Neuronal stem cell (in vitro differentiated cells): ENCODE measurements around the gene GADD45B.

Source experiments
- DNase-seq: peaks from one replicate; pipeline ENCODE4 v3.0.0-alpha.2; 2013; ENCODE audit warnings: low spot score
- H2AFZ ChIP-seq: one replicate; pipeline ENCODE4 v1.6.1; 2013; ENCODE audit warnings: mild to moderate bottlenecking, low read length, inconsistent platforms
- H2AK5ac ChIP-seq: 2 replicates; pipeline ENCODE4 v1.6.1; 2013; ENCODE audit warnings: low read depth, mild to moderate bottlenecking, inconsistent platforms, low read length, moderate library complexity, mixed read lengths
- H2BK120ac ChIP-seq: 2 replicates; pipeline ENCODE4 v1.6.1; 2013; ENCODE audit warnings: low read depth, mild to moderate bottlenecking, inconsistent platforms, low read length, moderate library complexity, mixed read lengths
- H2BK12ac ChIP-seq: one replicate; pipeline ENCODE4 v1.6.1; 2013; ENCODE audit warnings: low read length, inconsistent platforms
- H2BK15ac ChIP-seq: 2 replicates; pipeline ENCODE4 v1.6.1; 2013; ENCODE audit warnings: mild to moderate bottlenecking, low read length, inconsistent platforms, mixed read lengths
- H2BK5ac ChIP-seq: one replicate; pipeline ENCODE4 v1.6.1; 2013; ENCODE audit warnings: inconsistent platforms, mild to moderate bottlenecking, low read length, moderate library complexity
- H3K14ac ChIP-seq: one replicate; pipeline ENCODE4 v1.6.1; 2013; ENCODE audit warnings: low read length, inconsistent platforms
- H3K18ac ChIP-seq: 2 replicates; pipeline ENCODE4 v1.6.1; 2013; ENCODE audit warnings: low read length, inconsistent platforms
- H3K23ac ChIP-seq: 2 replicates; pipeline ENCODE4 v1.6.1; 2013; ENCODE audit warnings: low read depth, mild to moderate bottlenecking, mixed read lengths, low read length, inconsistent platforms; ENCODE audit not compliant: poor library complexity
- H3K27ac ChIP-seq: replicated peaks from 3 replicates; pipeline ENCODE4 v1.5.1; 2013; ENCODE audit warnings: low read length, inconsistent platforms
- H3K27me3 ChIP-seq, 3 experiments: 2 replicates each; pipeline ENCODE4 v1.6.1; 2013; ENCODE audit warnings: low read length in 3 of 3, mild to moderate bottlenecking in 2 of 3, inconsistent platforms in 1 of 3, low read depth in 1 of 3, mixed read lengths in 1 of 3, moderate library complexity in 1 of 3; ENCODE audit not compliant: control insufficient read depth in 3 of 3, insufficient read depth in 3 of 3
- H3K36me3 ChIP-seq, 2 donors: replicated peaks in 1 of 2; 2 replicates each; pipeline ENCODE4 v1.6.1; 2013; ENCODE audit warnings: low read length in 2 of 2; ENCODE audit not compliant: control insufficient read depth in 2 of 2, insufficient read depth in 2 of 2
- H3K4ac ChIP-seq: 2 replicates; pipeline ENCODE4 v1.6.1; 2013; ENCODE audit warnings: inconsistent platforms, mild to moderate bottlenecking, low read length, moderate library complexity
- H3K4me1 ChIP-seq, 2 donors: 1 replicate in 1 of 2; 2 replicates in 1 of 2; pipeline ENCODE4 v1.6.1; 2013; ENCODE audit warnings: low read length in 2 of 2, low read depth in 1 of 2; ENCODE audit not compliant: control insufficient read depth in 2 of 2, insufficient read depth in 1 of 2
- H3K4me2 ChIP-seq: one replicate; pipeline ENCODE4 v1.6.1; 2013; ENCODE audit warnings: mild to moderate bottlenecking, low read length, inconsistent platforms; ENCODE audit not compliant: insufficient read depth, poor library complexity, severe bottlenecking
- H3K4me3 ChIP-seq, 2 donors: 2 replicates each; pipeline ENCODE4 v1.5.1; 2013; ENCODE audit warnings: low read length in 2 of 2, mild to moderate bottlenecking in 2 of 2, inconsistent platforms in 1 of 2, moderate library complexity in 1 of 2
- H3K79me1 ChIP-seq: one replicate; pipeline ENCODE4 v1.6.1; 2013; ENCODE audit warnings: low read depth, mild to moderate bottlenecking, inconsistent platforms, low read length, moderate library complexity
- H3K9ac ChIP-seq: one replicate; pipeline ENCODE4 v1.6.1; 2013; ENCODE audit warnings: mild to moderate bottlenecking, low read depth, low read length, inconsistent platforms; ENCODE audit not compliant: poor library complexity
- H3K9me3 ChIP-seq, 2 donors: replicated peaks in 1 of 2; 2 replicates each; pipeline versions ENCODE3 to v1.6.1; 2013; ENCODE audit warnings: low read length in 2 of 2, mild to moderate bottlenecking in 2 of 2, inconsistent platforms in 1 of 2, low read depth in 1 of 2, mixed read lengths in 1 of 2, moderate library complexity in 1 of 2; ENCODE audit not compliant: control insufficient read depth in 2 of 2, insufficient read depth in 1 of 2
- H4K8ac ChIP-seq: one replicate; pipeline ENCODE4 v1.6.1; 2013; ENCODE audit warnings: low read depth, mild to moderate bottlenecking, inconsistent platforms, low read length, moderate library complexity
- H4K91ac ChIP-seq: one replicate; pipeline ENCODE4 v1.6.1; 2013; ENCODE audit warnings: low read length, low read depth, mild to moderate bottlenecking, inconsistent platforms; ENCODE audit not compliant: poor library complexity
- WGBS, 2 donors: extraction: QIAGEN DNeasy Blood & Tissue Kit; methylation state at CpG; one replicate each; pipeline ENCODE4 v1.1.7; 2013; ENCODE audit warnings: missing lambda C conversion rate in 2 of 2, mixed read lengths in 1 of 2; ENCODE audit not compliant: insufficient read length in 2 of 2, insufficient replicate concordance in 1 of 2; ENCODE audit errors: extremely low coverage in 2 of 2; 5-methylcytosine and 5-hydroxymethylcytosine counted together

Gene GADD45B

GRCh38 chr19:2431318-2432055, 44.4 kb upstream of the GADD45B start:
- Histone ChIP-seq H2AFZ (no peak overlapping the region), H3K27ac (no peak overlapping the region), H3K4me3 (no peak overlapping the region), H3K4me1 (peaks cover 8 to 10% of the 10 kb centered on the region in 2 donors), H2BK120ac (no peak overlapping the region), H2BK5ac (no peak overlapping the region), H3K4me2 (no peak overlapping the region), H3K18ac (no peak overlapping the region), H3K14ac (no peak overlapping the region), H2BK15ac (no peak overlapping the region), H4K8ac (peak overlapping the region; percentile 43), H3K9ac (peak overlapping the region; percentile 70), H2BK12ac (no peak overlapping the region), H3K27me3 (no peaks in the 10 kb centered on the region), H4K91ac (no peak overlapping the region), H2AK5ac (no peak overlapping the region), H3K79me1 (peaks cover 14% of the 10 kb centered on the region), H3K4ac (no peak overlapping the region), H3K36me3 (peaks cover 42 to 63% of the 10 kb centered on the region in 2 donors), H3K9me3 (no peaks in the 10 kb centered on the region), H3K23ac (peak overlapping the region; percentile 20)
- no peak for DNase-seq
- no CpG with 5 or more reads among the region's 37 CpGs for WGBS, 2 donors

- no peaks in the 10 kb centered on the region for H3K27me3 ChIP-seq
- H2BK12ac ChIP-seq = no peak overlapping the region
- no peak overlapping the region for H2BK120ac ChIP-seq
- no peak overlapping the region for H2BK15ac ChIP-seq
- no peak overlapping the region for H3K27ac ChIP-seq
- peaks cover 45 to 66% of the 10 kb centered on the region in 2 donors for H3K36me3 ChIP-seq
- H2AK5ac ChIP-seq = no peak overlapping the region
- DNase-seq = no peak
- H2BK5ac ChIP-seq = no peak overlapping the region
- no peak overlapping the region for H3K4me3 ChIP-seq
- H3K9ac ChIP-seq = no peak overlapping the region
- no peak overlapping the region for H2AFZ ChIP-seq
- no peak overlapping the region for H3K23ac ChIP-seq
- no peaks in the 10 kb centered on the region for H3K9me3 ChIP-seq
- peaks cover 3 to 7% of the 10 kb centered on the region in 2 donors for H3K4me1 ChIP-seq
- peaks cover 13% of the 10 kb centered on the region for H3K79me1 ChIP-seq
- H3K4me2 ChIP-seq = no peak overlapping the region
- no peak overlapping the region for H4K8ac ChIP-seq
- no peak overlapping the region for H4K91ac ChIP-seq
- no peak overlapping the region for H3K4ac ChIP-seq
- no peak overlapping the region for H3K18ac ChIP-seq
- H3K14ac ChIP-seq = no peak overlapping the region
- no CpG with 5 or more reads among the region's 25 CpGs for WGBS, 2 donors
Observed at GRCh38 chr19:2432131-2432848, 43.6 kb upstream of the GADD45B start.

- H2BK5ac ChIP-seq = no peak overlapping the region
- H3K36me3 ChIP-seq = peaks cover 59 to 80% of the 10 kb centered on the region in 2 donors
- H3K4me3 ChIP-seq = no peak overlapping the region
- no peaks in the 10 kb centered on the region for H3K27me3 ChIP-seq
- peak overlapping the region; percentile 65 for H3K23ac ChIP-seq
- H3K18ac ChIP-seq = no peak overlapping the region
- H2BK12ac ChIP-seq = no peak overlapping the region
- H3K9ac ChIP-seq = no peak overlapping the region
- no peak overlapping the region for H2BK120ac ChIP-seq
- H2AK5ac ChIP-seq = no peak overlapping the region
- H3K79me1 ChIP-seq = peaks cover 19% of the 10 kb centered on the region
- H3K27ac ChIP-seq = no peak overlapping the region
- DNase-seq = no peak
- H4K91ac ChIP-seq = no peak overlapping the region
- H3K9me3 ChIP-seq = no peaks in the 10 kb centered on the region
- no peak overlapping the region for H4K8ac ChIP-seq
- H3K4ac ChIP-seq = no peak overlapping the region
- no peak overlapping the region for H3K14ac ChIP-seq
- no peak overlapping the region for H2BK15ac ChIP-seq
- WGBS, 2 donors = no CpG with 5 or more reads among the region's 30 CpGs
- no peaks in the 10 kb centered on the region for H3K4me1 ChIP-seq
- no peak overlapping the region for H3K4me2 ChIP-seq
- H2AFZ ChIP-seq = no peak overlapping the region
Observed at GRCh38 chr19:2433854-2434253, 42.1 kb upstream of the GADD45B start.

GRCh38 chr19:2434267-2434666, 41.7 kb upstream of the GADD45B start:
- Histone ChIP-seq H3K4me1 (no peaks in the 10 kb centered on the region), H3K18ac (no peak overlapping the region), H2BK120ac (no peak overlapping the region), H2AFZ (no peak overlapping the region), H2BK5ac (no peak overlapping the region), H2BK12ac (no peak overlapping the region), H2BK15ac (no peak overlapping the region), H3K4ac (no peak overlapping the region), H3K9me3 (no peaks in the 10 kb centered on the region), H3K23ac (peak overlapping the region; percentile 65), H2AK5ac (no peak overlapping the region), H3K27me3 (no peaks in the 10 kb centered on the region), H3K9ac (no peak overlapping the region), H3K4me3 (no peak overlapping the region), H4K8ac (peak overlapping the region; percentile 43), H3K4me2 (no peak overlapping the region), H4K91ac (no peak overlapping the region), H3K14ac (no peak overlapping the region), H3K79me1 (peaks cover 20% of the 10 kb centered on the region), H3K36me3 (peaks cover 62 to 80% of the 10 kb centered on the region in 2 donors), H3K27ac (no peak overlapping the region)
- no peak for DNase-seq
- WGBS, 2 donors = no CpG with 5 or more reads among the region's 22 CpGs
